Skeletal muscle tissue (tissue), 4 donors: ENCODE measurements around the gene RERE. TPM values are rescaled to one million over a fixed set of nuclear protein-coding genes. Genes with fewer than 3 reads are reported as not detected.
A peak's percentile ranks its signal among the peaks of the same experiment; 100 is the strongest.

Experiments used
- H3K27ac ChIP-seq: one replicate; pipeline ENCODE4 v1.7.0; 2013; ENCODE audit warnings: mild to moderate bottlenecking, low read depth, low read length, inconsistent platforms
- H3K27me3 ChIP-seq, 3 donors: one replicate each; pipeline ENCODE4 v1.7.0; 2013; ENCODE audit warnings: low read length in 3 of 3; ENCODE audit not compliant: control insufficient read depth in 3 of 3, insufficient read depth in 3 of 3
- H3K36me3 ChIP-seq, 3 donors: one replicate each; pipeline ENCODE4 v1.7.0; 2013; ENCODE audit warnings: low read length in 3 of 3; ENCODE audit not compliant: control insufficient read depth in 3 of 3, insufficient read depth in 3 of 3
- H3K4me1 ChIP-seq, 3 donors: one replicate each; pipeline ENCODE4 v1.7.0; 2013; ENCODE audit warnings: low read length in 3 of 3, mild to moderate bottlenecking in 3 of 3; ENCODE audit not compliant: control insufficient read depth in 3 of 3, insufficient read depth in 3 of 3
- H3K4me3 ChIP-seq, 3 donors: one replicate each; pipeline ENCODE4 v1.7.0; 2013; ENCODE audit warnings: low read length in 3 of 3
- H3K9ac ChIP-seq, 3 donors: one replicate each; pipeline ENCODE4 v1.7.0; 2013; ENCODE audit warnings: low read length in 3 of 3, mild to moderate bottlenecking in 3 of 3, moderate library complexity in 2 of 3, low read depth in 1 of 3
- H3K9me3 ChIP-seq, 3 donors: one replicate each; pipeline ENCODE4 v1.7.0; 2013; ENCODE audit warnings: low read length in 3 of 3; ENCODE audit not compliant: control insufficient read depth in 3 of 3
- total RNA-seq: library from RNA; depleted of rRNA; stranded (reverse); fragments of >200 nt; gene quantifications from one replicate; pipeline ENCODE4 v1.2.3, GENCODE V29; 2014
- donor health status: Osteomylitis.

RERE gene
- total RNA-seq, 1 donor from 2014 or later = 212 TPM

- Histone ChIP-seq H3K36me3 (no peaks in the 10 kb centered on the region), H3K4me3 (no peak overlapping the region), H3K9me3 (no peaks in the 10 kb centered on the region), H3K9ac (no peak overlapping the region), H3K4me1 (peaks cover 0 to 6% (median 2%) of the 10 kb centered on the region in 3 donors), H3K27me3 (no peaks in the 10 kb centered on the region), H3K27ac (no peak overlapping the region)
These were observed 236.9 kb downstream of the RERE start for GRCh38 chr1:8580566-8580965.

- H3K9me3 ChIP-seq = no peaks in the 10 kb centered on the region
- H3K4me1 ChIP-seq = peaks cover 0 to 6% (median 2%) of the 10 kb centered on the region in 3 donors
- no peaks in the 10 kb centered on the region for H3K27me3 ChIP-seq
- H3K27ac ChIP-seq = no peak overlapping the region
- no peak overlapping the region for H3K9ac ChIP-seq
- no peak overlapping the region for H3K4me3 ChIP-seq
- H3K36me3 ChIP-seq = no peaks in the 10 kb centered on the region
These were observed 238.5 kb downstream of the RERE start for GRCh38 chr1:8578936-8579335.

- peaks cover 0 to 6% (median 2%) of the 10 kb centered on the region in 3 donors for H3K4me1 ChIP-seq
- no peak overlapping the region for H3K27ac ChIP-seq
- H3K9ac ChIP-seq = no peak overlapping the region
- H3K36me3 ChIP-seq = no peaks in the 10 kb centered on the region
- no peaks in the 10 kb centered on the region for H3K27me3 ChIP-seq
- H3K9me3 ChIP-seq = no peaks in the 10 kb centered on the region
- H3K4me3 ChIP-seq = no peak overlapping the region
These were observed 239.1 kb downstream of the RERE start for GRCh38 chr1:8578132-8578877.

GRCh38 chr1:8574985-8575384 lies 242.5 kb downstream of the RERE start:
- H3K36me3 ChIP-seq = no peaks in the 10 kb centered on the region
- H3K27ac ChIP-seq = no peak overlapping the region
- H3K9ac ChIP-seq = no peak overlapping the region
- H3K4me3 ChIP-seq = no peak overlapping the region
- H3K4me1 ChIP-seq = peaks cover 2 to 13% (median 3%) of the 10 kb centered on the region in 3 donors
- no peaks in the 10 kb centered on the region for H3K9me3 ChIP-seq
- H3K27me3 ChIP-seq = no peaks in the 10 kb centered on the region

GRCh38 chr1:8572106-8572505 lies 245.3 kb downstream of the RERE start:
- H3K9ac ChIP-seq = no peak overlapping the region
- no peaks in the 10 kb centered on the region for H3K9me3 ChIP-seq
- peaks cover 2 to 13% (median 3%) of the 10 kb centered on the region in 3 donors for H3K4me1 ChIP-seq
- H3K4me3 ChIP-seq = no peak overlapping the region
- H3K27ac ChIP-seq = no peak overlapping the region
- no peaks in the 10 kb centered on the region for H3K27me3 ChIP-seq
- no peaks in the 10 kb centered on the region for H3K36me3 ChIP-seq

- no peak overlapping the region for H3K27ac ChIP-seq
- H3K9me3 ChIP-seq = no peaks in the 10 kb centered on the region
- no peaks in the 10 kb centered on the region for H3K36me3 ChIP-seq
- no peak overlapping the region for H3K4me3 ChIP-seq
- H3K4me1 ChIP-seq = peaks cover 2 to 13% (median 3%) of the 10 kb centered on the region in 3 donors
- H3K9ac ChIP-seq = peak overlapping the region in 1 of 3 donors; percentile 3
- H3K27me3 ChIP-seq = no peaks in the 10 kb centered on the region
These were observed 246.0 kb downstream of the RERE start for GRCh38 chr1:8571200-8571984.

- H3K36me3 ChIP-seq = no peaks in the 10 kb centered on the region
- H3K4me3 ChIP-seq = no peak overlapping the region
- H3K27me3 ChIP-seq = no peaks in the 10 kb centered on the region
- H3K9me3 ChIP-seq = no peaks in the 10 kb centered on the region
- H3K9ac ChIP-seq = no peak overlapping the region
- H3K4me1 ChIP-seq = peaks cover 2 to 13% (median 3%) of the 10 kb centered on the region in 3 donors
- H3K27ac ChIP-seq = no peak overlapping the region
These were observed 247.0 kb downstream of the RERE start for GRCh38 chr1:8570465-8570864.

- H3K4me3 ChIP-seq = no peak overlapping the region
- H3K36me3 ChIP-seq = no peaks in the 10 kb centered on the region
- H3K4me1 ChIP-seq = peaks cover 2 to 13% (median 3%) of the 10 kb centered on the region in 3 donors
- no peaks in the 10 kb centered on the region for H3K27me3 ChIP-seq
- H3K27ac ChIP-seq = no peak overlapping the region
- H3K9ac ChIP-seq = no peak overlapping the region
- H3K9me3 ChIP-seq = no peaks in the 10 kb centered on the region
These were observed 248.2 kb downstream of the RERE start for GRCh38 chr1:8569242-8569641.

GRCh38 chr1:8568837-8569236 lies 248.6 kb downstream of the RERE start:
- Histone ChIP-seq H3K36me3 (no peaks in the 10 kb centered on the region), H3K9me3 (no peaks in the 10 kb centered on the region), H3K27me3 (no peaks in the 10 kb centered on the region), H3K4me3 (no peak overlapping the region), H3K4me1 (peaks cover 2 to 13% (median 3%) of the 10 kb centered on the region in 3 donors), H3K27ac (no peak overlapping the region), H3K9ac (no peak overlapping the region)

- no peak overlapping the region for H3K27ac ChIP-seq
- no peak overlapping the region for H3K9ac ChIP-seq
- H3K4me3 ChIP-seq = no peak overlapping the region
- no peaks in the 10 kb centered on the region for H3K9me3 ChIP-seq
- no peaks in the 10 kb centered on the region for H3K27me3 ChIP-seq
- H3K36me3 ChIP-seq = no peaks in the 10 kb centered on the region
- H3K4me1 ChIP-seq = peaks cover 2 to 13% (median 3%) of the 10 kb centered on the region in 3 donors
These were observed 250.3 kb downstream of the RERE start for GRCh38 chr1:8567146-8567545.
